HepG2 (cell line): ENCODE measurements around the gene PGAP3. TPM values are rescaled to one million over a fixed set of nuclear protein-coding genes. Genes with fewer than 3 reads are reported as not detected.

Experiments used
- ATAC-seq: fragments of 200-7000 bp; cut with Tn5 transposase; 3 replicates; pipeline ENCODE4 v1.9.1; 2020; ENCODE audit warnings: mild to moderate bottlenecking, moderate library complexity
- BruUV-seq: library from RNA; stranded (reverse); fragments of 400-500 nt; replicated peaks from 2 replicates; lab custom pipeline; 2021; lab: Mats Ljungman, UMichigan
- CTCF ChIA-PET: fragments of 300-600 bp; formaldehyde crosslinking; extraction: SDS; loops from one replicate; lab custom pipeline; 2021; ENCODE audit warnings: low total read pairs, inconsistent platforms, low intra/inter-chr PET ratio; lab: Yijun Ruan, JAX
- POLR2A ChIA-PET: fragments of 350-600 bp; sonication (Branson Sonifier 250); formaldehyde crosslinking; loops from one replicate; lab custom pipeline; 2020; ENCODE audit warnings: antibody characterized with exemption, inconsistent platforms; lab: Yijun Ruan, JAX
- DNase-seq: peaks from one replicate; pipeline ENCODE4 v3.0.0-alpha.2; 2015; ENCODE audit warnings: low spot score
- FAIRE-seq: peaks from 3 replicates; lab custom pipeline; 2011; peaks lifted over from hg19 to GRCh38; lab: Jason Lieb, UNC
- H2AFZ ChIP-seq: one replicate; pipeline ENCODE4 v1.6.1; 2011; ENCODE audit warnings: low read length, inconsistent platforms
- H3K27ac ChIP-seq: fragments of 300-600 bp; 3 replicates; pipeline ENCODE4 v1.8.0; 2011; ENCODE audit warnings: mixed run types, mild to moderate bottlenecking, mixed read lengths, low read length, inconsistent platforms; ENCODE audit not compliant: insufficient read depth; ENCODE audit errors: extremely low read length
- H3K27me3 ChIP-seq, 2 experiments: fragments of 200-600 bp in 1 of 2; 2 replicates in 1 of 2; 3 replicates in 1 of 2; pipeline versions ENCODE4 v1.6.0 to v1.8.0; 2011; ENCODE audit warnings: low read length in 2 of 2, mild to moderate bottlenecking in 2 of 2, moderate library complexity in 2 of 2, inconsistent platforms in 1 of 2; ENCODE audit not compliant: insufficient read depth in 2 of 2, control insufficient read depth in 1 of 2
- H3K36me3 ChIP-seq, 2 experiments: fragments of 200-600 bp in 1 of 2; replicated peaks in 1 of 2; 2 replicates in 1 of 2; 3 replicates in 1 of 2; pipeline versions ENCODE4 v1.5.1 to v1.8.0; 2011; ENCODE audit warnings: low read length in 2 of 2, inconsistent platforms in 1 of 2; ENCODE audit not compliant: insufficient read depth in 2 of 2, control insufficient read depth in 1 of 2
- H3K4me1 ChIP-seq: 2 replicates; pipeline ENCODE4 v1.5.1; 2012; ENCODE audit warnings: low read length, inconsistent platforms; ENCODE audit not compliant: insufficient read depth
- H3K4me2 ChIP-seq: 2 replicates; pipeline ENCODE4 v1.6.0; 2011; ENCODE audit warnings: low read depth, low read length, inconsistent platforms
- H3K4me3 ChIP-seq, 3 experiments: fragments of 200-600 bp in 1 of 3; sonication (generic), shearing (Covaris generic) in 1 of 3; replicated peaks in 1 of 3; 2 replicates each; pipeline ENCODE4 v1.5.1; 2011 to 2016; ENCODE audit warnings: low read length in 3 of 3, inconsistent platforms in 2 of 3, low read depth in 2 of 3, mild to moderate bottlenecking in 2 of 3, control low read depth in 1 of 3, mixed read lengths in 1 of 3; ENCODE audit not compliant: insufficient read depth in 1 of 3
- H3K79me2 ChIP-seq: one replicate; pipeline ENCODE4 v1.6.1; 2011; ENCODE audit warnings: low read length, inconsistent platforms; ENCODE audit not compliant: insufficient read depth
- H3K9ac ChIP-seq: 2 replicates; pipeline ENCODE4 v1.6.0; 2011; ENCODE audit warnings: mild to moderate bottlenecking, low read depth, low read length, inconsistent platforms; ENCODE audit not compliant: insufficient read depth
- H3K9me3 ChIP-seq: 2 replicates; pipeline ENCODE4 v1.5.1; 2012; ENCODE audit warnings: mild to moderate bottlenecking, low read length
- H4K20me1 ChIP-seq: 2 replicates; pipeline ENCODE4 v1.6.0; 2011; ENCODE audit warnings: inconsistent platforms, mild to moderate bottlenecking, low read length, moderate library complexity; ENCODE audit not compliant: insufficient read depth
- ARID5B ChIP-seq: IDR thresholded peaks from 2 replicates; pipeline ENCODE4 v1.4.0; 2020; ENCODE audit warnings: mild to moderate bottlenecking, missing genetic modification reagents
- CEBPG ChIP-seq: IDR thresholded peaks from 2 replicates; pipeline ENCODE4 v1.6.1; 2016
- MLXIP ChIP-seq: sonication (generic); formaldehyde crosslinking; IDR thresholded peaks from 2 replicates; pipeline ENCODE4 v1.9.0; 2021; ENCODE audit warnings: missing genetic modification reagents, borderline replicate concordance
- NR2F2 ChIP-seq: IDR thresholded peaks from 2 replicates; pipeline ENCODE4 v1.6.1; 2012; ENCODE audit warnings: low read depth, inconsistent platforms, borderline replicate concordance
- PBX2 ChIP-seq: IDR thresholded peaks from 2 replicates; pipeline ENCODE4 v1.6.1; 2016; ENCODE audit warnings: control low read depth
- TIGD3 ChIP-seq: sonication (generic); formaldehyde crosslinking; IDR thresholded peaks from 2 replicates; pipeline ENCODE4 v1.5.1; 2020; ENCODE audit warnings: mild to moderate bottlenecking, missing genetic modification reagents, borderline replicate concordance
- ZNF12 ChIP-seq: sonication (generic); formaldehyde crosslinking; IDR thresholded peaks from 2 replicates; pipeline ENCODE4 v1.5.0; 2020; ENCODE audit warnings: missing genetic modification reagents
- ZNF615 ChIP-seq: sonication (generic); formaldehyde crosslinking; IDR thresholded peaks from 2 replicates; pipeline ENCODE4 v1.5.0; 2020; ENCODE audit warnings: mild to moderate bottlenecking, missing genetic modification reagents, borderline replicate concordance
- ZSCAN22 ChIP-seq: sonication (generic); formaldehyde crosslinking; IDR thresholded peaks from 2 replicates; pipeline ENCODE4 v1.4.0; 2020; ENCODE audit warnings: mild to moderate bottlenecking, missing genetic modification reagents
- whole genome bisulfite sequencing: methylation state at CpG from one replicate; pipeline ENCODE4 v1.1.6; 2017; ENCODE audit warnings: low lambda C conversion rate; 5-methylcytosine and 5-hydroxymethylcytosine counted together
- in situ Hi-C: cut with HindIII; loops from 2 replicates; pipeline ENCODE4 v1.10.0; 2017; ENCODE audit warnings: low pct_unique_long_range_greater_than_20kb; ENCODE audit not compliant: extremely low pct_ligation_motif_present
- intact Hi-C: fragments of 100-400 bp; cut with micrococcal nuclease; formaldehyde crosslinking; loops from one replicate; pipeline ENCODE4 v1.10.0; 2022; ENCODE audit not compliant: unreplicated experiment
- polyA plus RNA-seq, 8 experiments: library from polyadenylated mRNA; depleted of rRNA in 3 of 8; stranded (reverse) in 7 of 8; unstranded in 1 of 8; fragments of >200 nt; fragmentation: Illumina TruSeq in 4 of 8; extraction: Trizol in 4 of 8; gene quantifications; 2 replicates each; pipeline versions ENCODE4 v1.2.1 to v1.2.3, GENCODE V29; 2011 to 2016; ENCODE audit warnings: low read depth in 4 of 8, missing spikeins in 1 of 8, mixed read lengths in 1 of 8; ENCODE audit not compliant: insufficient read depth in 1 of 8
- total RNA-seq, 5 experiments: library from RNA; depleted of rRNA; stranded (reverse); fragments of >200 nt; fragmentation: Illumina TruSeq; extraction: Trizol; gene quantifications; 2 replicates each; pipeline ENCODE4 v1.2.3, GENCODE V29; 2016; ENCODE audit warnings: low read depth in 1 of 5

Gene PGAP3
- total and polyA plus RNA-seq, 2 of the 13 experiments (the other 11 are each of a cell fraction or from before 2014, with no cell fraction given), result 11.9 to 14.6 TPM

- TF ChIP-seq PBX2 (CRISPR knock-in tag) (no peak), ZNF12 (CRISPR knock-in tag) (no peak), NR2F2 (no peak), TIGD3 (no peak)
Observed at GRCh38 chr17:39633570-39634183, 54.2 kb downstream of the PGAP3 start (continued).

- no peaks in the 10 kb centered on the region for H4K20me1 ChIP-seq
- no peak for FAIRE-seq
- no TSS peak for BruUV-seq
- H3K27me3 ChIP-seq, result peaks cover 15 to 54% of the 10 kb centered on the region in 2 experiments; a peak in 4 of 5 replicates
- CTCF ChIA-PET, result interaction anchor here (1.3 to 5.6 kb wide), 2 partner anchors 9 to 10 kb away, joined by 7 to 70 read pairs; no protein-coding TSS in a partner anchor
- H3K4me1 ChIP-seq, result peaks cover 89% of the 10 kb centered on the region
- no peak for DNase-seq
- peak overlapping the region; percentile 66 for H3K4me2 ChIP-seq
- H3K27ac ChIP-seq, result no peak overlapping the region
- in situ Hi-C loops, result no loop called here
- POLR2A ChIA-PET, result no interaction called here
- WGBS, result 22% methylated on average over 11 of the region's 13 CpGs
- no peak overlapping the region for H3K9ac ChIP-seq
- no peak for ATAC-seq
- no peaks in the 10 kb centered on the region for H3K36me3 ChIP-seq
- H3K79me2 ChIP-seq, result peaks cover under 1% of the 10 kb centered on the region
- H3K4me3 ChIP-seq, result no peak overlapping the region; a peak in 1 of 6 replicates
- H3K9me3 ChIP-seq, result no peaks in the 10 kb centered on the region
- intact Hi-C loops, result no loop called here
- H2AFZ ChIP-seq, result no peak overlapping the region
- TF ChIP-seq CEBPG (CRISPR knock-in tag) (no peak), ARID5B (CRISPR knock-in tag) (no peak), ZNF615 (CRISPR knock-in tag) (no peak), MLXIP (CRISPR knock-in tag) (no peak), ZSCAN22 (CRISPR knock-in tag) (no peak)
Observed at GRCh38 chr17:39632153-39632941, 55.5 kb downstream of the PGAP3 start.
